Smooth muscle cell (in vitro differentiated cells): ENCODE measurements around the gene CACNA1H. TPM values are rescaled to one million over a fixed set of nuclear protein-coding genes. Genes with fewer than 3 reads are reported as not detected.

Experiments
- DNase-seq: peaks from one replicate; lab custom pipeline; 2025; ENCODE audit not compliant: unreplicated experiment; lab: John Stamatoyannopoulos, UW
- H2AFZ ChIP-seq: fragments of 200-600 bp; sonication (generic); 2 replicates; pipeline ENCODE4 v1.6.0; 2016; ENCODE audit warnings: antibody characterized with exemption, low read depth, mild to moderate bottlenecking
- H3F3A ChIP-seq: fragments of 200-600 bp; sonication (generic); 2 replicates; pipeline ENCODE4 v1.6.0; 2017; ENCODE audit warnings: antibody characterized with exemption, low read depth
- H3K27ac ChIP-seq: fragments of 200-600 bp; sonication (generic); 2 replicates; pipeline ENCODE4 v1.5.1; 2016; ENCODE audit warnings: low read depth, mild to moderate bottlenecking
- H3K27me3 ChIP-seq: fragments of 200-600 bp; sonication (generic); 2 replicates; pipeline ENCODE4 v1.6.1; 2016; ENCODE audit warnings: low read depth, mild to moderate bottlenecking
- H3K36me3 ChIP-seq: fragments of 200-600 bp; sonication (generic); 2 replicates; pipeline ENCODE4 v1.5.1; 2016; ENCODE audit warnings: low read depth
- H3K4me1 ChIP-seq: fragments of 200-600 bp; sonication (generic); 2 replicates; pipeline ENCODE4 v1.5.1; 2016; ENCODE audit warnings: low read depth
- H3K4me2 ChIP-seq: fragments of 200-600 bp; sonication (generic); 2 replicates; pipeline ENCODE4 v1.6.0; 2016; ENCODE audit warnings: mild to moderate bottlenecking
- H3K4me3 ChIP-seq: fragments of 200-600 bp; sonication (generic); 2 replicates; pipeline ENCODE4 v1.5.1; 2016; ENCODE audit warnings: mild to moderate bottlenecking
- H3K79me2 ChIP-seq: fragments of 200-600 bp; sonication (generic); 2 replicates; pipeline ENCODE4 v1.6.0; 2016; ENCODE audit warnings: low read depth, mild to moderate bottlenecking
- H3K9ac ChIP-seq: fragments of 200-600 bp; sonication (generic); 2 replicates; pipeline ENCODE4 v1.6.0; 2016; ENCODE audit warnings: low read depth
- H3K9me3 ChIP-seq: fragments of 200-600 bp; sonication (generic); replicated peaks from 2 replicates; pipeline ENCODE4 v1.5.1; 2016; ENCODE audit warnings: low read depth
- H4K20me1 ChIP-seq: fragments of 200-600 bp; sonication (generic); 2 replicates; pipeline ENCODE4 v1.6.0; 2016; ENCODE audit warnings: low read depth
- CTCF ChIP-seq: fragments of 200-600 bp; sonication (generic); IDR thresholded peaks from 2 replicates; pipeline ENCODE4 v1.5.1; 2017; ENCODE audit warnings: borderline replicate concordance, mild to moderate bottlenecking, antibody characterized with exemption; ENCODE audit not compliant: insufficient read depth, poor library complexity, severe bottlenecking
- WGBS: methylation state at CpG from one replicate; pipeline ENCODE4 v1.1.7; 2016; ENCODE audit warnings: low lambda C conversion rate; 5-methylcytosine and 5-hydroxymethylcytosine counted together
- polyA plus RNA-seq: library from polyadenylated mRNA; unstranded; fragments of >200 nt; fragmentation: Nextera tagmentation; extraction: Ambion mirVana; gene quantifications from 2 replicates; pipeline ENCODE4 v1.2.1, GENCODE V29; 2016
- total RNA-seq: library from RNA; depleted of rRNA; stranded (reverse); fragments of >200 nt; gene quantifications from 2 replicates; pipeline ENCODE4 v1.2.3, GENCODE V29; 2014

CACNA1H gene
- total and polyA plus RNA-seq, 2 experiments from 2014 or later = 1.7 to 2.6 TPM

- DNase-seq = no peak
- Histone ChIP-seq H3K4me2 (no peak overlapping the region), H3K79me2 (no peaks in the 10 kb centered on the region), H3K27me3 (no peaks in the 10 kb centered on the region), H3K4me3 (no peak overlapping the region), H3K9me3 (no peaks in the 10 kb centered on the region), H3K27ac (no peak overlapping the region), H2AFZ (no peak overlapping the region), H3K9ac (no peak overlapping the region), H4K20me1 (no peaks in the 10 kb centered on the region), H3K4me1 (no peaks in the 10 kb centered on the region), H3K36me3 (no peaks in the 10 kb centered on the region), H3F3A (no peaks in the 10 kb centered on the region)
- WGBS = 92% methylated on average over 9 of the region's 21 CpGs
- no peak for TF ChIP-seq CTCF
Measured at GRCh38 chr16:1204933-1205332, 52.0 kb downstream of the CACNA1H start.

- no peaks in the 10 kb centered on the region for H3K9me3 ChIP-seq
Measured at GRCh38 chr16:1206326-1206725, 53.4 kb downstream of the CACNA1H start.

GRCh38 chr16:1206786-1207185 lies 53.9 kb downstream of the CACNA1H start:
- no peaks in the 10 kb centered on the region for H4K20me1 ChIP-seq
- H3K79me2 ChIP-seq = no peaks in the 10 kb centered on the region
- no peak for DNase-seq
- H2AFZ ChIP-seq = no peak overlapping the region
- H3K4me3 ChIP-seq = no peak overlapping the region
- no peak overlapping the region for H3K27ac ChIP-seq
- H3F3A ChIP-seq = no peaks in the 10 kb centered on the region
- H3K27me3 ChIP-seq = no peaks in the 10 kb centered on the region
- WGBS = 91% methylated on average over 15 of the region's 16 CpGs
- no peak for TF ChIP-seq CTCF
- H3K9me3 ChIP-seq = no peaks in the 10 kb centered on the region
- H3K36me3 ChIP-seq = no peaks in the 10 kb centered on the region
- H3K4me2 ChIP-seq = no peak overlapping the region
- H3K4me1 ChIP-seq = no peaks in the 10 kb centered on the region
- H3K9ac ChIP-seq = no peak overlapping the region

More at GRCh38 chr16:1206326-1206725, 53.4 kb downstream of the CACNA1H start:
- Histone ChIP-seq H3F3A (no peaks in the 10 kb centered on the region), H3K27me3 (no peaks in the 10 kb centered on the region), H3K27ac (no peak overlapping the region), H3K4me2 (no peak overlapping the region), H3K36me3 (no peaks in the 10 kb centered on the region), H3K9ac (no peak overlapping the region), H3K4me1 (no peaks in the 10 kb centered on the region), H2AFZ (no peak overlapping the region), H4K20me1 (no peaks in the 10 kb centered on the region), H3K4me3 (no peak overlapping the region), H3K79me2 (no peaks in the 10 kb centered on the region)
- TF ChIP-seq CTCF = no peak
- no peak for DNase-seq
- WGBS = 83% methylated on average over 9 of the region's 9 CpGs

- Histone ChIP-seq H3K9ac (no peak overlapping the region), H3K4me3 (no peak overlapping the region)
- DNase-seq = no peak
Measured at GRCh38 chr16:1208239-1208830, 55.4 kb downstream of the CACNA1H start.

More at GRCh38 chr16:1208239-1208830, 55.4 kb downstream of the CACNA1H start:
- Histone ChIP-seq H3K36me3 (no peaks in the 10 kb centered on the region), H2AFZ (no peak overlapping the region), H3K27ac (no peak overlapping the region), H3K4me1 (no peaks in the 10 kb centered on the region), H3K27me3 (no peaks in the 10 kb centered on the region), H3K79me2 (no peaks in the 10 kb centered on the region), H3K9me3 (no peaks in the 10 kb centered on the region), H4K20me1 (no peaks in the 10 kb centered on the region), H3K4me2 (no peak overlapping the region), H3F3A (no peaks in the 10 kb centered on the region)
- WGBS = 96% methylated on average over 22 of the region's 22 CpGs
- no peak for TF ChIP-seq CTCF
